Heart left ventricle (tissue), 16 donors: ENCODE data around the gene BMPR1A. TPM values are rescaled to one million over a fixed set of nuclear protein-coding genes. Genes with fewer than 3 reads are reported as not detected.
A peak's percentile ranks its signal among the peaks of the same experiment; 100 is the strongest.

Experiments used
- ATAC-seq, 4 donors: fragments of 200-7000 bp; cut with Tn5 transposase; one replicate each; pipeline ENCODE4 v1.9.1; 2020 to 2022; ENCODE audit warnings: moderate library complexity in 4 of 4, mild to moderate bottlenecking in 3 of 4, moderate number of reproducible peaks in 1 of 4
- DNase-seq, 5 donors: peaks; one replicate each; pipeline ENCODE4 v3.0.0-alpha.2; 2020
- H3K27ac ChIP-seq, 12 donors: fragments of 200-600 bp; sonication (generic) in 4 of 12; one replicate each; pipeline versions ENCODE4 v1.5.0 to v1.8.0; 2016 to 2022; ENCODE audit warnings: mild to moderate bottlenecking in 2 of 12
- H3K27me3 ChIP-seq, 9 donors: fragments of 200-600 bp; sonication (generic) in 2 of 9; one replicate each; pipeline versions ENCODE4 v1.5.1 to v1.8.0; 2016 to 2022; ENCODE audit warnings: mild to moderate bottlenecking in 3 of 9
- H3K36me3 ChIP-seq, 9 donors: fragments of 200-600 bp; sonication (generic) in 2 of 9; one replicate each; pipeline versions ENCODE4 v1.5.0 to v1.8.0; 2018 to 2022; ENCODE audit warnings: mild to moderate bottlenecking in 2 of 9
- H3K4me1 ChIP-seq, 12 donors: fragments of 200-600 bp; sonication (generic) in 4 of 12; one replicate each; pipeline versions ENCODE4 v1.5.0 to v1.8.0; 2016 to 2022; ENCODE audit warnings: mild to moderate bottlenecking in 3 of 12
- H3K4me3 ChIP-seq, 12 donors: fragments of 200-600 bp; sonication (generic) in 4 of 12; one replicate each; pipeline versions ENCODE4 v1.5.0 to v1.8.0; 2017 to 2022; ENCODE audit warnings: mild to moderate bottlenecking in 9 of 12, moderate library complexity in 4 of 12
- H3K9me3 ChIP-seq, 12 donors: fragments of 200-600 bp; sonication (generic) in 4 of 12; one replicate each; pipeline versions ENCODE4 v1.5.0 to v1.8.0; 2016 to 2022; ENCODE audit warnings: mild to moderate bottlenecking in 1 of 12
- CTCF ChIP-seq, 12 donors: fragments of 200-600 bp; sonication (generic) in 4 of 12; IDR thresholded peaks; one replicate each; pipeline versions ENCODE4 v1.5.0 to v1.8.0; 2018 to 2022; ENCODE audit warnings: antibody characterized with exemption in 12 of 12, mild to moderate bottlenecking in 5 of 12
- POLR2A ChIP-seq, 2 donors: fragments of 450-650 bp; IDR thresholded peaks; one replicate each; pipeline ENCODE4 v1.6.1; 2017; ENCODE audit warnings: antibody characterized with exemption in 2 of 2, mild to moderate bottlenecking in 2 of 2, moderate library complexity in 2 of 2
- WGBS, 4 donors: extraction: QIAGEN DNeasy Blood & Tissue Kit in 2 of 4; methylation state at CpG; one replicate each; pipeline versions ENCODE4 v1.1.5 to v1.1.7; 2013 to 2018; 5-methylcytosine and 5-hydroxymethylcytosine counted together
- intact Hi-C, 10 donors: fragments of 100-400 bp; cut with DNase I; formaldehyde crosslinking; loops; one replicate each; pipeline versions ENCODE4 v1.11.1 to v1.14.2; 2022
- polyA plus RNA-seq, 2 donors: library from polyadenylated mRNA; stranded (reverse); fragments of 200-250 nt; gene quantifications; one replicate each; pipeline ENCODE4 v1.2.3, GENCODE V29; 2013
- total RNA-seq, 9 donors: library from RNA; depleted of rRNA in 2 of 9; stranded (reverse); fragments of >200 nt in 2 of 9; fragmentation: NEBNext Ultra II Directional in 3 of 9; extraction: Animal tissue kit (Norgen Biotek cat#: 25700) in 3 of 9; gene quantifications; one replicate each; pipeline versions ENCODE4 v1.1.0 to v1.2.4, GENCODE V29; 2016 to 2023
- donor health status: ischemic (EF 13 %, LVEDD 7.1; RV severe dilation, severe dysfunction).
- donor health status: healthy with polysubstance abuse.
- donor health status: DM: no; HTN: yes; CAD: no.
- donor health status: DM: no; HTN: no; CAD: no.
- donor health status: ischemic (EF 25% LVEDD 6.9; RV normal size, moderate dysfunction).
- donor health status: ischemic (EF 25% LVEDD 5.7; RV mildly dilated, moderate dysfunction).
- donor health status: healthy.
- donor health status: DM: yes; HTN: yes; CAD: no.
- donor health status: ischemic (EF 35%, LVEDD 5.7; RV mildly dilated, moderate dysfunction).
- donor health status: nonischemic (EF 11% LVEDD 7.7; RV severe dilation, severe dysfunction).
- donor health status: DM: yes; HTN: yes; CAD: no.
- donor health status: PGD.
- donor health status: ischemic (EF 29% LVEDD 5.4; RV normal size, mild dysfunction).
- donor health status: nonischemic (EF 23%, LVEDD 6.1; RV moderate dilation, normal function).

BMPR1A gene
- total and polyA plus RNA-seq, 11 donors: 6.3 to 72.0 (median 40.1) TPM

GRCh38 chr10:86958901-86959736, 202.7 kb downstream of the BMPR1A start:
- intact Hi-C loops: no loop called here
- H3K9me3 ChIP-seq: no peaks in the 10 kb centered on the region
- DNase-seq: peak; percentile 71 to 84 (median 79)
- no peaks in the 10 kb centered on the region for H3K36me3 ChIP-seq
- ATAC-seq: peak; percentile 57 to 74 (median 64)
- H3K4me1 ChIP-seq: peaks cover 4 to 58% (median 42%) of the 10 kb centered on the region in 12 donors
- TF ChIP-seq POLR2A (IDR thresholded peaks at IDR 0.05): peak in 1 of 2 donors; percentile 54
- no peak for TF ChIP-seq CTCF (IDR thresholded peaks at IDR 0.05)
- 47 to 65% (median 58%) methylated on average over 14 to 16 of the region's 16 CpGs for WGBS, 4 donors
- peak overlapping the region; percentile 75 to 98 (median 90) for H3K27ac ChIP-seq
- peak overlapping the region in 11 of 12 donors; percentile 31 to 66 (median 58) for H3K4me3 ChIP-seq
- H3K27me3 ChIP-seq: no peaks in the 10 kb centered on the region

DNA sequence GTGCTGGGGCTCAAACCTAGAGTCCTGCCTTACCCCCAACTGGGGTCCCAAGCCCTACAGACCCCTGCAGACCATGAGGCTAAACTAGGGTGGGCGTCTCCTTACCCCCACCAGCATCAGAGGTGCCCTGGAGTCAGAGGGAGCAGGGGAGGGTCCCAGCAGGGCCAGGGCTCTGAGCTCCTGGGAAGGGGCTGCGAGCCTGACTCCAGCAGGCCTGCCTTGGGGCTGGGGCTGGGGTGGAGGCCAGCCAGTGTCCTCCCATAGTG, 203.3 kb downstream of the BMPR1A start:
- Histone ChIP-seq H3K4me3 (peak overlapping the region in 11 of 12 donors; percentile 0 to 66 (median 58)), H3K27ac (peak overlapping the region; percentile 75 to 98 (median 90)), H3K36me3 (no peaks in the 10 kb centered on the region), H3K4me1 (peaks cover 4 to 54% (median 39%) of the 10 kb centered on the region in 12 donors), H3K27me3 (no peaks in the 10 kb centered on the region), H3K9me3 (no peaks in the 10 kb centered on the region)
- DNase-seq: no peak
- ATAC-seq: no peak
- 56 to 90% (median 79%) methylated on average over 1 to 2 of the region's 2 CpGs for WGBS, 4 donors
- intact Hi-C loops: loop anchor here in 3 of 10 donors (1.0 to 2.0 kb wide), 3 partner anchors 19 to 21 kb away; no protein-coding TSS in a partner anchor
- TF ChIP-seq POLR2A (IDR thresholded peaks at IDR 0.05) (no peak), CTCF (IDR thresholded peaks at IDR 0.05) (no peak)

- Histone ChIP-seq H3K9me3 (no peaks in the 10 kb centered on the region), H3K27me3 (no peaks in the 10 kb centered on the region), H3K36me3 (no peaks in the 10 kb centered on the region), H3K4me3 (peak overlapping the region in 11 of 12 donors; percentile 0 to 66 (median 58)), H3K4me1 (peaks cover 4 to 48% (median 36%) of the 10 kb centered on the region in 12 donors), H3K27ac (peak overlapping the region; percentile 75 to 98 (median 90))
- TF ChIP-seq CTCF (IDR thresholded peaks at IDR 0.05) (peak; percentile 88 to 95 (median 92)), POLR2A (IDR thresholded peaks at IDR 0.05) (no peak)
- peak; percentile 60 to 70 (median 63) for DNase-seq
- peak; percentile 17 to 66 (median 50) for ATAC-seq
- WGBS, 4 donors: 64 to 72% (median 68%) methylated on average over 25 to 37 of the region's 37 CpGs
- intact Hi-C loops: loop anchor here in 3 of 10 donors (1.0 to 2.0 kb wide), 3 partner anchors 19 to 21 kb away; no protein-coding TSS in a partner anchor
Observed at GRCh38 chr10:86960003-86960862, 203.8 kb downstream of the BMPR1A start.
